ENCODE data around the gene NPLOC4.

Gene NPLOC4

GRCh38 chr17:81568416-81568815 is 68.5 kb downstream of the NPLOC4 start:
- no peak overlapping the region for H3K4me2 ChIP-seq (ENCODE audit: low read length)
- no peaks in the 10 kb centered on the region for H3K9me3 ChIP-seq (ENCODE audit: control insufficient read depth, low read length)
- H3K27ac ChIP-seq, result no peak overlapping the region
- H3K27me3 ChIP-seq (ENCODE audit: control insufficient read depth, insufficient read depth, low read length), result no peaks in the 10 kb centered on the region
- H3K4me1 ChIP-seq, result peaks cover 5% of the 10 kb centered on the region
- no peak overlapping the region for H2AFZ ChIP-seq
- no peak overlapping the region for H3K4me3 ChIP-seq (ENCODE audit: low read depth, low read length)
- H3K9ac ChIP-seq, result no peak overlapping the region
- TF ChIP-seq, protein P1, sequence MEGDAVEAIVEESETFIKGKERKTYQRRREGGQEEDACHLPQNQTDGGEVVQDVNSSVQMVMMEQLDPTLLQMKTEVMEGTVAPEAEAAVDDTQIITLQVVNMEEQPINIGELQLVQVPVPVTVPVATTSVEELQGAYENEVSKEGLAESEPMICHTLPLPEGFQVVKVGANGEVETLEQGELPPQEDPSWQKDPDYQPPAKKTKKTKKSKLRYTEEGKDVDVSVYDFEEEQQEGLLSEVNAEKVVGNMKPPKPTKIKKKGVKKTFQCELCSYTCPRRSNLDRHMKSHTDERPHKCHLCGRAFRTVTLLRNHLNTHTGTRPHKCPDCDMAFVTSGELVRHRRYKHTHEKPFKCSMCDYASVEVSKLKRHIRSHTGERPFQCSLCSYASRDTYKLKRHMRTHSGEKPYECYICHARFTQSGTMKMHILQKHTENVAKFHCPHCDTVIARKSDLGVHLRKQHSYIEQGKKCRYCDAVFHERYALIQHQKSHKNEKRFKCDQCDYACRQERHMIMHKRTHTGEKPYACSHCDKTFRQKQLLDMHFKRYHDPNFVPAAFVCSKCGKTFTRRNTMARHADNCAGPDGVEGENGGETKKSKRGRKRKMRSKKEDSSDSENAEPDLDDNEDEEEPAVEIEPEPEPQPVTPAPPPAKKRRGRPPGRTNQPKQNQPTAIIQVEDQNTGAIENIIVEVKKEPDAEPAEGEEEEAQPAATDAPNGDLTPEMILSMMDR (IDR thresholded peaks at IDR 0.05), result no peak
- H3K36me3 ChIP-seq (ENCODE audit: control insufficient read depth, insufficient read depth, low read length), result no peaks in the 10 kb centered on the region
- peaks cover 4% of the 10 kb centered on the region for H3K79me2 ChIP-seq

DNA sequence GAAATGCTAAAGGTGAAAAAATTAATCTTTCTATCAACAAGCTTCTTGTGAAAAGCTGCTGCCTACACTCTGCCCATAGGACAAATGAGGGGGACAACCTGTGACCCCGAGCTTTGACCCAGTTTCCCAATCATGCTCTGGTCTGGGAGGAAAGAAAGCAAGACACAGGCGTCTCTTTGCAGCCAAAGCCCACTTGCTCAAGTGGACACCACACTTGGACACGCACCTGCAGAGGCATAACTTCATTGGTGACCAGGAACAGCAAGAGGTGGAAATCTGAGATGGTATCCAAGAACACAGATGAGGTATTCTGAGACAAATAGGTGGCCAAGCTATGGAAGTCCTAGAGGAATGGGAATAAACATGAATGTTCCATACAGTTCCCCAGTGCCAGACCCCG is 69.7 kb downstream of the NPLOC4 start:
- Histone ChIP-seq H3K9ac (no peak overlapping the region), H3K27ac (peak overlapping the region; percentile 39), H3K4me3 (ENCODE audit: low read depth, low read length) (no peak overlapping the region)

GRCh38 chr17:81566461-81567126 is 70.3 kb downstream of the NPLOC4 start:
- no peaks in the 10 kb centered on the region for H3K36me3 ChIP-seq (ENCODE audit: control insufficient read depth, insufficient read depth, low read length)
- no peak overlapping the region for H2AFZ ChIP-seq
- no peak overlapping the region for H3K4me3 ChIP-seq (ENCODE audit: low read depth, low read length)
- TF ChIP-seq, protein P1 (IDR thresholded peaks at IDR 0.05), result no peak
- peaks cover 2% of the 10 kb centered on the region for H3K79me2 ChIP-seq
- peak overlapping the region; percentile 25 for H3K4me2 ChIP-seq (ENCODE audit: low read length)
- H3K27ac ChIP-seq, result peak overlapping the region; percentile 39
- peaks cover 5% of the 10 kb centered on the region for H3K4me1 ChIP-seq
- no peaks in the 10 kb centered on the region for H3K27me3 ChIP-seq (ENCODE audit: control insufficient read depth, insufficient read depth, low read length)
- no peak overlapping the region for H3K9ac ChIP-seq
- H3K9me3 ChIP-seq (ENCODE audit: control insufficient read depth, low read length), result no peaks in the 10 kb centered on the region

More for the DNA sequence above, 69.7 kb downstream of the NPLOC4 start:
- peaks cover 5% of the 10 kb centered on the region for H3K4me1 ChIP-seq
- peaks cover 2% of the 10 kb centered on the region for H3K79me2 ChIP-seq
- no peak overlapping the region for H2AFZ ChIP-seq
- peak overlapping the region; percentile 10 for H3K4me2 ChIP-seq (ENCODE audit: low read length)
- TF ChIP-seq, protein P1 (IDR thresholded peaks at IDR 0.05), result no peak
- H3K9me3 ChIP-seq (ENCODE audit: control insufficient read depth, low read length), result no peaks in the 10 kb centered on the region
- H3K36me3 ChIP-seq (ENCODE audit: control insufficient read depth, insufficient read depth, low read length), result no peaks in the 10 kb centered on the region
- no peaks in the 10 kb centered on the region for H3K27me3 ChIP-seq (ENCODE audit: control insufficient read depth, insufficient read depth, low read length)

DNA sequence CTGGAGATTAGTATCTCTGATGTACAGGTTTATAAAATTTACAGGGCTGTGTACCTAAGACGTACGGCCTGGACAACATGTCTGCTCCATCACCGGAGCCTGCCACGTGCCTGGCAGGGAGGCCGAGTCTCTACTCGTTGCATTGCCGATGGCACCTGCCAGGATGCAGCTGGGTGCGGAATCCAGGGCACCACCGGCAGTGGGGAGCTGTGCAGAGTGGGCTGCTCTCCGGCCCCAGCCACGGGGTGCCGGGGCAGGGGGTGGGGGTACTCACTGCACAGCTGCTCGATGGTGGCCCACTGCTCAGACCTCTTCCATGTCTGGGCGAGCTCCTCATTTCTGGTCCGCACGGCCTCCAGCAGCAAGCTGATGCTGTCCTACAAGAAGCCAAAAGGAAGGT is 71.7 kb downstream of the NPLOC4 start:
- Histone ChIP-seq H3K4me3 (ENCODE audit: low read depth, low read length) (no peak overlapping the region), H3K36me3 (ENCODE audit: control insufficient read depth, insufficient read depth, low read length) (no peaks in the 10 kb centered on the region), H2AFZ (no peak overlapping the region), H3K9me3 (ENCODE audit: control insufficient read depth, low read length) (no peaks in the 10 kb centered on the region), H3K79me2 (no peaks in the 10 kb centered on the region), H3K4me2 (ENCODE audit: low read length) (no peak overlapping the region), H3K4me1 (peaks cover 5% of the 10 kb centered on the region), H3K9ac (no peak overlapping the region), H3K27me3 (ENCODE audit: control insufficient read depth, insufficient read depth, low read length) (no peaks in the 10 kb centered on the region), H3K27ac (no peak overlapping the region)
- TF ChIP-seq, protein P1 (IDR thresholded peaks at IDR 0.05), result no peak

DNA sequence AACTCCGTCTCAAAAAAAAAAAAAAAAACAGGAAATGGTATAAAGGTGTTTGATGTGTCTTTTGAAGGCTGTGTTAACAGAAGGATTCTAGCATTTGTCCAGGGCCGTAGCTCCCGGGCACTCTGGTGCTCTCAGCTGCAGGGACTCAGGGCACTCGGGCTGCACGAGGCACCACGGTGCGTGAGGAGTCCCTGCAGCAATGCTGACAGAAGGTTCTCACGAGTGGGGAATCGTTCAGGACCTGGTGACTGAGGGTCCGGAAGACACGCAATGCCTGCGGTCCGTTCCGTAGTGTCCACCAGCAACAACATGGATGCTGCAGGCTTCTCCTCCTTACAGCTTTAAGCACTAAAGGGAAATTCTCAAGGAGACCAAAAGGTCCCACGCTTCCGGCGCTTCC is 72.1 kb downstream of the NPLOC4 start:
- H3K9me3 ChIP-seq (ENCODE audit: control insufficient read depth, low read length), result no peaks in the 10 kb centered on the region
- H3K4me2 ChIP-seq (ENCODE audit: low read length), result no peak overlapping the region
- no peak overlapping the region for H3K27ac ChIP-seq
- H3K79me2 ChIP-seq, result no peaks in the 10 kb centered on the region
- H2AFZ ChIP-seq, result no peak overlapping the region
- peaks cover 5% of the 10 kb centered on the region for H3K4me1 ChIP-seq
- H3K9ac ChIP-seq, result no peak overlapping the region
- H3K27me3 ChIP-seq (ENCODE audit: control insufficient read depth, insufficient read depth, low read length), result no peaks in the 10 kb centered on the region
- TF ChIP-seq, protein P1 (IDR thresholded peaks at IDR 0.05), result no peak
- no peak overlapping the region for H3K4me3 ChIP-seq (ENCODE audit: low read depth, low read length)
- H3K36me3 ChIP-seq (ENCODE audit: control insufficient read depth, insufficient read depth, low read length), result no peaks in the 10 kb centered on the region
